Stimulated activated naive CD8-positive, alpha-beta T cell treated with anti-CD3 and anti-CD28 coated beads, Interleukin-15, amount 100 ng/mL, for 72 hours (primary cell): ENCODE results near the gene WDR45.
"Not testable (repeated sequence)": the region's sequence is repeated elsewhere in the genome, so short reads cannot be mapped to it uniquely, and the experiment has no call there.

Source experiments
- ATAC-seq: fragments of 150-1000 bp; cut with Tn5 transposase; 2 replicates; pipeline ENCODE4 v1.10.0; 2021; ENCODE audit warnings: mild to moderate bottlenecking, moderate library complexity
- DNase-seq, 2 donors: peaks; one replicate each; pipeline ENCODE4 v3.0.0; 2021 to 2022
- H3K27ac Mint-ChIP-seq, 2 donors: one replicate each; pipeline ENCODE4 v1.8.0; 2022; ENCODE audit warnings: mild to moderate bottlenecking in 2 of 2, mixed read lengths in 2 of 2, moderate library complexity in 2 of 2
- H3K27me3 Mint-ChIP-seq: one replicate; pipeline ENCODE4 v1.8.0; 2022; ENCODE audit warnings: mixed read lengths
- H3K4me1 Mint-ChIP-seq: one replicate; pipeline ENCODE4 v1.8.0; 2022; ENCODE audit warnings: mild to moderate bottlenecking, mixed read lengths
- H3K4me3 Mint-ChIP-seq, 2 donors: one replicate each; pipeline ENCODE4 v1.8.0; 2022; ENCODE audit warnings: mild to moderate bottlenecking in 2 of 2, mixed read lengths in 2 of 2, moderate library complexity in 1 of 2
- H3K9me3 Mint-ChIP-seq, 2 donors: one replicate each; pipeline ENCODE4 v1.8.0; 2022; ENCODE audit warnings: mixed read lengths in 2 of 2

Gene WDR45

DNA sequence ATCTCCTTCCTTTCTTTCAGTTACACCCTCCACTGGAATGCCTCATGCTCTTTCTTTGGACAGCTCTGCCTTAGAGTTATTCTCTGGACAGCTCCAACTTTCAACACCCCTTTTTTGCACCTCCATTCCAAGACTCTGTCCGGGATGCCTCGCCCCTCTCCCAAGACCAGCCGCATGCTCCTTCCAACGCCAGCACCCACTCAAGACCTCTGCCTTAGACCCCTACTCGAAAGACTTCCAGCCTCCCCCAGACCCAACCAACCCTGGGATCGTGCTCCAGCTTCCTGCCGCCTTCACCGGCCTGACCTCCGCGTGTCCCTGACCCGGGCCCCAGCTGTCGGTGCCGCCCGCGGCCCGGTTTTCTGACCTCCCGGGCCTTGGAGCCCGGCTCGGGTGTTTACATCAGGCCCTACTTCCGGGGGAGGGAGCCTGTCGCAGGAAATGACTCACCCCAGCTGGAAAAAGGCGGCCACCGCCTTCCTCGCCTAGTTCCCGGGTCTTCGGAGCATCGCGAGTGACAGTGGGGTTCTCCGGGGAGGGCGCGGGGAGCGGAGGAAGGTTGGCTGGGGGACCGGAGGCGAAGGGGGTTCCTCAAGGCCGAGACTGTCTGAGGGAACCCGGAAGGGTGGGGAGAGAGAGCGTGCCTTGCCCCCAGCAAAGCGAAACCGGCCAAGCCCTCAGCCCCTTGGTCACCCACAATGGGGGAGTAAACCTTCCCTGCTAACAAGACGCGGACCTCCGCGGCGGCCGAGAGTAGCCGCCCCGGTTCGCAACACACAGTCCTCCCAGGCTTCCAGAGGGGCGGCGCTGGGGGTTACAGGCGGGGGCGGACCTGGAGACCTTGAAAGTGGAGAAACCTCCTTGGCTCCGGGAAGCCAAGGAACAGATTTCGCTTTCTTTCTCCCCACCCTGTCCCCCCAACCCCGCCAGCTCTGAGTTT, at the start of gene WDR45:
Gene WDR45 (minus strand): TSS at position 399 of the 940 bp plus-strand sequence. CDS start 1,792 bp downstream, outside the sequence.
- Mint-ChIP-seq H3K4me1 (peaks cover 20% of the 10 kb centered on the region), H3K27ac (peak within 1 kb of the TSS; percentile 97 to 98), H3K9me3 (no peaks in the 10 kb centered on the region), H3K27me3 (no peaks in the 10 kb centered on the region), H3K4me3 (peak within 1 kb of the TSS; percentile 96 to 97)
- DNase-seq (peak; percentile 59 to 78), ATAC-seq (peak; percentile 88)

DNA sequence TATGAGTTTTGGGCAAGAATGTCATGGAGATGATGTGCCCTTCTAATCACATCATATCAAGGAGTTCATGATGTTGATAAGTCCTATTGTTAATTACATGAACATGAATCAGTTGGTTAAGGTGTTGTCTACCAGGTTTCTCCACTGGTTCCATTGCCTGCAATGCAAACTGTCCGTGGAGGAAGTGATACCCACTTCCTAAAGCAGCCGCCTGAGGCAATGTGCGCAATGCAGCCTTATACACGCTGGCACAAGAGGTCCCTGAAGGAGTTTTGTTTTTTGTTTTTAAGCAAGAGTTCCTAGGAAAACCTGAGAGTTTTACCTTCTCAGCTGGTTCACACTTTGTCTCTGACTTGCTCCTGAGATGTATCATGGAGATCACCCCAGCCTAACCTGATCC, 49.7 kb upstream of the WDR45 start:
- ATAC-seq, result no peak
- H3K27ac Mint-ChIP-seq, result no peak overlapping the region
- no peaks in the 10 kb centered on the region for H3K27me3 Mint-ChIP-seq
- no peak overlapping the region for H3K4me3 Mint-ChIP-seq
- no peaks in the 10 kb centered on the region for H3K4me1 Mint-ChIP-seq
- no peak for DNase-seq
- no peaks in the 10 kb centered on the region for H3K9me3 Mint-ChIP-seq

GRCh38 chrX:49127742-49128258, 48.1 kb upstream of the WDR45 start:
- H3K4me1 Mint-ChIP-seq, H3K27me3 Mint-ChIP-seq, ATAC-seq, H3K9me3 Mint-ChIP-seq, H3K27ac Mint-ChIP-seq, H3K4me3 Mint-ChIP-seq, DNase-seq: not testable (repeated sequence)

- Mint-ChIP-seq H3K4me3 (peak overlapping the region; percentile 96 to 99), H3K9me3 (no peaks in the 10 kb centered on the region), H3K27ac (peak overlapping the region; percentile 98 to 99), H3K4me1 (peaks cover 33% of the 10 kb centered on the region), H3K27me3 (no peaks in the 10 kb centered on the region)
- ATAC-seq (no peak), DNase-seq (no peak)
Observed at GRCh38 chrX:49122499-49122898, 42.8 kb upstream of the WDR45 start.

DNA sequence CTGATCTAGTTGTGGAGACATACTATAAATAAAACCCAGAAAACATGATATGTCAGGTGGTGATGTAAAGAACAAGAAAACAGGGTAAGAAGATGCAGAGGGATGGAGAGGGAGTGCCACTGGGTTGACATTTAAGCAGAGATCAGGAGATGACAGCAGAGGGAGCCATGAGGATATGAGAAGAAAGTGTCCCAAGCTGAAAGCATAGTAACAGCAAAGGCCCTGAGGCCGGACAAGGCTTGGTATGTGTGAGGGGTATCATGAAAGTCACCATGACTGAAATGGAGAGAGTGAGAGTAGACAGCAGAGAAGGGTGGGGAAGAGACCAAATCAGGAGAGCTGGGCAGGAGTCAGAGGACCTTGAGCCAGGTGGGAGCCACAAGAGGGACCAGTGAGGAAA, 40.4 kb upstream of the WDR45 start:
- H3K9me3 Mint-ChIP-seq, result no peaks in the 10 kb centered on the region
- H3K4me1 Mint-ChIP-seq, result peaks cover 42% of the 10 kb centered on the region
- H3K27me3 Mint-ChIP-seq, result no peaks in the 10 kb centered on the region
- H3K27ac Mint-ChIP-seq, result no peak overlapping the region
- ATAC-seq (no peak), DNase-seq (no peak)
- no peak overlapping the region for H3K4me3 Mint-ChIP-seq

DNA sequence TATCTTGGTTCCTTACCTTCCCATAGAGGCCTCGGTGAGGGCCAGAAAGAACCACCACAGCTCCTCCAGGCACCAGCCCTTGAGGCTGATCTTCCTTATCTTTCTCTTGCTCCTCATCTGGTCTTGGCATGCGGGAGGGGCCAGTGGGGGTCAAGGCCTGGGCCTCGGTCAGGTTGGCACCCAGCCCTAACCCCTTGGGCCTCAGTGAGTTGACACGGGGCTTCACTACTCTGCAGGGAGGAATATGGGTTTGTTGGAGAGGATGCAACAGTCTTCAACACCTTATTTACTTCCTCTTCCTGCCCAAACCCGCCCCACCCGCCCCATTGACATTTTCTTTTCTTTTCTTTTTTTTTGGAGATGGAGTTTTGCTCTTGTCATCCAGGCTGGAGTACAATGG, 37.9 kb upstream of the WDR45 start:
- no peak for ATAC-seq
- Mint-ChIP-seq H3K4me3 (no peak overlapping the region), H3K9me3 (no peaks in the 10 kb centered on the region), H3K4me1 (peaks cover 31% of the 10 kb centered on the region), H3K27me3 (no peaks in the 10 kb centered on the region), H3K27ac (peak overlapping the region in 1 of 2 donors; percentile 82)
- DNase-seq, result no peak

DNA sequence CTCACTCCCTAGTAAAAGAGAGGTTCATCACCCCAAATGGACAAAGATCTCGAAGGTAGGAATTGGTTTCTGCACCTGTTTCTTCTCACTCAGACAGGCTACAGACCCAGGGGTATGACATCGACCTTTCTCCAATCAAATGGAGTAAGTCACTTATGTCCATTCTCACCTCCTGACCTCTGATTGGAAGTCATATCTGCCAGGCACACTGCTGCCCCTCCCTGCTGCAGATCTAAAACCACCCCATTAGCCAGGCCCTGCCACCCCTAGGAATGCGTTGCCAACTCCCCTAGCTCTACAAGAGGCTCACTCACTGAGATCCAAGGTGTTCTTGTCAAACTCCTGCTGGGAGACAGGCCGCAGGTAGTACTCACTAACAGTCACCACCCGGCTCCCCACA, 37.0 kb upstream of the WDR45 start:
- no peak for ATAC-seq
- DNase-seq, result no peak
- Mint-ChIP-seq H3K4me3 (no peak overlapping the region), H3K27ac (peak overlapping the region in 1 of 2 donors; percentile 72), H3K27me3 (no peaks in the 10 kb centered on the region), H3K9me3 (no peaks in the 10 kb centered on the region), H3K4me1 (peaks cover 23% of the 10 kb centered on the region)

- H3K27ac Mint-ChIP-seq, result peak overlapping the region in 1 of 2 donors; percentile 62
- peaks cover 19% of the 10 kb centered on the region for H3K4me1 Mint-ChIP-seq
- no peaks in the 10 kb centered on the region for H3K9me3 Mint-ChIP-seq
- no peak for DNase-seq
- no peak for ATAC-seq
- no peaks in the 10 kb centered on the region for H3K27me3 Mint-ChIP-seq
- no peak overlapping the region for H3K4me3 Mint-ChIP-seq
Observed at GRCh38 chrX:49116076-49116475, 36.4 kb upstream of the WDR45 start.

- Mint-ChIP-seq H3K27ac (no peak overlapping the region), H3K27me3 (no peaks in the 10 kb centered on the region), H3K4me1 (peaks cover 6% of the 10 kb centered on the region), H3K4me3 (no peak overlapping the region), H3K9me3 (no peaks in the 10 kb centered on the region)
- ATAC-seq, result no peak
- DNase-seq, result no peak
Observed at GRCh38 chrX:49111791-49112190, 32.1 kb upstream of the WDR45 start.

GRCh38 chrX:49110417-49110816, 30.7 kb upstream of the WDR45 start:
- Mint-ChIP-seq H3K4me3 (no peak overlapping the region), H3K27me3 (no peaks in the 10 kb centered on the region), H3K9me3 (no peaks in the 10 kb centered on the region), H3K27ac (no peak overlapping the region), H3K4me1 (no peaks in the 10 kb centered on the region)
- ATAC-seq (no peak), DNase-seq (no peak)

- Mint-ChIP-seq H3K27me3 (no peaks in the 10 kb centered on the region), H3K9me3 (no peaks in the 10 kb centered on the region), H3K27ac (peak overlapping the region in 1 of 2 donors; percentile 30), H3K4me3 (no peak overlapping the region), H3K4me1 (no peaks in the 10 kb centered on the region)
- DNase-seq (no peak), ATAC-seq (no peak)
Observed at GRCh38 chrX:49108641-49109040, 29.0 kb upstream of the WDR45 start.

DNA sequence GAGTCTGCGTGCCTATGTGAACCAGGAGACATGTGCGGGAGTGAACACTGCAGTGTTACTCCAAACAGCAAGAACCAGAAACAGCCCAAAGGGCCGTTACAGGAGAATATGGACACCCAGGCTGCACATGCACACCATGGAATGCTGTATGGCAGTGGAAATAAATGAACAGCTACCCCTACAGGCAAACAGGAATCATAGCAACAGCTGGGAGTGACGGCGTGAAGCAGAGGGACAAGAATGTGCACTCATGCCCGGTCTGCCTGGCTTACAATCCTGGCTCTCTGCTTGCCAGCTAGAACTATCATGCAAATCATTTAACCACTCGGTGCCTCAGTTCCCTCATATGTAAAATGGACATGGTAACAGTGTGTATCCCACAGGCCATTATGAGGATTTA, 27.2 kb upstream of the WDR45 start:
- DNase-seq (no peak), ATAC-seq (peak; percentile 56)
- Mint-ChIP-seq H3K9me3 (no peaks in the 10 kb centered on the region), H3K4me1 (peaks cover 1% of the 10 kb centered on the region), H3K27ac (no peak overlapping the region), H3K27me3 (no peaks in the 10 kb centered on the region), H3K4me3 (no peak overlapping the region)

DNA sequence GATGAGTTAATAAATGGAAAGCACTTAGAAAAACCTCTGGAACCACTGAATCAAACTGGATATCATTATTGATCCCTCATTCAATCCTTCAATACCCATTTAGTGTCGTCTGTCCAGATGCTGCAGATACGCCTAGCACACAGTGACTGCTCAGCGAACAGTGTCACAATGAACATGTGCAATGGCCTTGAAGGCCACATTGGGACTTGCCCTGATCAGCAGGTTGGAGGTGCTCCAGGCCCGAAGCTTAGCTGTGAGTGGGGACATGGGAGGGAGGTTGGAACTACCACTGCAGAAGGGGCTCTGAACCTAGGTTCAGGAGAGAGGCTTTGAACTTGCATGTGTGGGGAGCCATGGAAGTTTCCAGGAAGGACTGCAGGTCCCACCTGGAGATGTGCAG, 26.6 kb upstream of the WDR45 start:
- H3K4me3 Mint-ChIP-seq, result no peak overlapping the region
- no peak overlapping the region for H3K27ac Mint-ChIP-seq
- H3K4me1 Mint-ChIP-seq, result peaks cover 8% of the 10 kb centered on the region
- ATAC-seq (no peak), DNase-seq (no peak)
- H3K9me3 Mint-ChIP-seq, result no peaks in the 10 kb centered on the region
- no peaks in the 10 kb centered on the region for H3K27me3 Mint-ChIP-seq

- no peaks in the 10 kb centered on the region for H3K27me3 Mint-ChIP-seq
- no peak for DNase-seq
- ATAC-seq, result no peak
- H3K27ac Mint-ChIP-seq, result no peak overlapping the region
- peaks cover 8% of the 10 kb centered on the region for H3K4me1 Mint-ChIP-seq
- H3K9me3 Mint-ChIP-seq, result no peaks in the 10 kb centered on the region
- H3K4me3 Mint-ChIP-seq, result no peak overlapping the region
Observed at GRCh38 chrX:49103637-49104036, 23.9 kb upstream of the WDR45 start.

GRCh38 chrX:49102190-49102589, 22.5 kb upstream of the WDR45 start:
- ATAC-seq, result no peak
- peak overlapping the region; percentile 90 to 92 for H3K4me3 Mint-ChIP-seq
- H3K27me3 Mint-ChIP-seq, result no peaks in the 10 kb centered on the region
- H3K27ac Mint-ChIP-seq, result no peak overlapping the region
- peaks cover 8% of the 10 kb centered on the region for H3K4me1 Mint-ChIP-seq
- no peaks in the 10 kb centered on the region for H3K9me3 Mint-ChIP-seq
- DNase-seq, result no peak

DNA sequence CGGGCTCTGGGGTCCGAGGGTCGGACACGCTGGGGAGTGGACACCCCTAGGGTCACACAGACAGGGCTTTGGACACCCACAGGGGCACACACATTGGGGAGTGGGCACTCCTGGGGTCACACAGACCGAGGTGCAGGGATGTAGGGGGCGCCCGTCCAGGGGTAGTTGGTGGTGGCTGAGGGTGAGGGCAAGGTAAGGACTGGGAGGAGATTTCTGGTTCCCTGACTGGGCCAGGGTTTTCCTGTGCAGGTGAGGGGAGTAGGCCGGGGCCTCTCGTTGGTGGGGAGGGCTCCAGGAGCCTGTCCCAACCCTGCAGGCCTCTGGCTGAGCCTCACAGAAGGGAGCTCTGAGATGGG, 21.9 kb upstream of the WDR45 start:
- Mint-ChIP-seq H3K4me1 (peaks cover 8% of the 10 kb centered on the region), H3K4me3 (peak overlapping the region; percentile 90 to 92), H3K27ac (peak overlapping the region in 1 of 2 donors; percentile 90), H3K27me3 (no peaks in the 10 kb centered on the region), H3K9me3 (no peaks in the 10 kb centered on the region)
- peak; percentile 22 for ATAC-seq
- DNase-seq, result no peak
